Fibroblast of lung (primary cell): Measurements from ENCODE around the gene PLA1A. TPM values are rescaled to one million over a fixed set of nuclear protein-coding genes. Genes with fewer than 3 reads are reported as not detected.
"Not testable (repeated sequence)": the region's sequence is repeated elsewhere in the genome, so short reads cannot be mapped to it uniquely, and the experiment has no call there.

Source experiments
- DNase-seq, 2 donors: peaks; one replicate each; pipeline versions ENCODE4 v3.0.0 to v3.0.0-alpha.2; 2010; ENCODE audit warnings: low read depth in 2 of 2
- H2AFZ ChIP-seq: 2 replicates; pipeline ENCODE4 v1.5.1; 2012; ENCODE audit warnings: low read length, control low read depth, inconsistent platforms
- H3K27ac ChIP-seq: 2 replicates; pipeline ENCODE4 v1.5.1; 2011; ENCODE audit warnings: low read length, control low read depth; ENCODE audit not compliant: insufficient read depth
- H3K27me3 ChIP-seq: 2 replicates; pipeline ENCODE4 v1.5.1; 2011; ENCODE audit warnings: mild to moderate bottlenecking, low read length; ENCODE audit not compliant: control insufficient read depth, insufficient read depth
- H3K36me3 ChIP-seq: 2 replicates; pipeline ENCODE4 v1.5.1; 2011; ENCODE audit warnings: low read length; ENCODE audit not compliant: control insufficient read depth, insufficient read depth
- H3K4me1 ChIP-seq: 2 replicates; pipeline ENCODE4 v1.5.1; 2011; ENCODE audit warnings: low read length; ENCODE audit not compliant: control insufficient read depth, insufficient read depth; ENCODE audit errors: extremely low read depth
- H3K4me2 ChIP-seq: 2 replicates; pipeline ENCODE4 v1.5.1; 2011; ENCODE audit warnings: low read length, control low read depth; ENCODE audit not compliant: insufficient read depth; ENCODE audit errors: extremely low read depth
- H3K4me3 ChIP-seq, 4 experiments: fragments of 200-600 bp in 1 of 4; sonication (generic) in 1 of 4; replicated peaks in 1 of 4; 2 replicates each; pipeline ENCODE4 v1.5.1; 2011 to 2016; ENCODE audit warnings: low read length in 4 of 4, low read depth in 3 of 4, mild to moderate bottlenecking in 3 of 4, control low read depth in 2 of 4, inconsistent platforms in 1 of 4, mixed read lengths in 1 of 4; ENCODE audit not compliant: insufficient read depth in 1 of 4; ENCODE audit errors: control extremely low read depth in 1 of 4
- H3K79me2 ChIP-seq: 2 replicates; pipeline ENCODE4 v1.5.1; 2012; ENCODE audit warnings: mild to moderate bottlenecking, low read length, inconsistent platforms; ENCODE audit not compliant: control insufficient read depth, insufficient read depth
- H3K9ac ChIP-seq: 2 replicates; pipeline ENCODE4 v1.5.1; 2011; ENCODE audit warnings: mild to moderate bottlenecking, low read length, control low read depth; ENCODE audit not compliant: insufficient read depth
- H3K9me3 ChIP-seq: 2 replicates; pipeline ENCODE4 v1.5.1; 2012; ENCODE audit warnings: low read depth, low read length; ENCODE audit not compliant: control insufficient read depth, insufficient read depth
- H4K20me1 ChIP-seq: 2 replicates; pipeline ENCODE4 v1.5.1; 2011; ENCODE audit warnings: low read length; ENCODE audit not compliant: control insufficient read depth, insufficient read depth; ENCODE audit errors: extremely low read depth
- CTCF ChIP-seq, 2 donors: IDR thresholded peaks in 1 of 2; conservative IDR thresholded peaks in 1 of 2; 1 replicate in 1 of 2; 2 replicates in 1 of 2; pipeline ENCODE4 v1.5.1; 2011 to 2012; ENCODE audit warnings: low read length in 2 of 2, control low read depth in 1 of 2, inconsistent platforms in 1 of 2, low read depth in 1 of 2, mild to moderate bottlenecking in 1 of 2
- EZH2 ChIP-seq: IDR thresholded peaks from 2 replicates; pipeline ENCODE4 v1.5.1; 2012; ENCODE audit warnings: low read length, control low read depth, mild to moderate bottlenecking; ENCODE audit errors: missing control alignments
- polyA plus RNA-seq, 2 donors: library from polyadenylated mRNA; depleted of rRNA in 1 of 2; stranded (reverse) in 1 of 2; unstranded in 1 of 2; fragments of >200 nt; gene quantifications; 2 replicates each; pipeline ENCODE4 v1.2.1, GENCODE V29; 2011 to 2012; ENCODE audit warnings: missing spikeins in 1 of 2
- total RNA-seq: library from RNA; depleted of rRNA; stranded (reverse); fragments of >200 nt; gene quantifications from 2 replicates; pipeline ENCODE4 v1.2.1, GENCODE V29; 2014

The PLA1A gene
- total and polyA plus RNA-seq, 2 donors (not counting 1 experiment from before 2014, with no cell fraction given): under 0.01 TPM; not detected in 1

- Histone ChIP-seq H3K36me3 (no peaks in the 10 kb centered on the region), H3K9ac (no peak overlapping the region), H3K4me3 (peak overlapping the region; percentile 62 to 90 (median 67)), H3K9me3 (no peaks in the 10 kb centered on the region), H3K4me1 (no peaks in the 10 kb centered on the region), H2AFZ (no peak overlapping the region), H4K20me1 (no peaks in the 10 kb centered on the region), H3K79me2 (peaks cover 2% of the 10 kb centered on the region), H3K27ac (peak overlapping the region; percentile 65), H3K4me2 (peak overlapping the region; percentile 88), H3K27me3 (no peaks in the 10 kb centered on the region)
- TF ChIP-seq EZH2 (no peak), CTCF (conservative IDR thresholded peaks at IDR 0.05 in 1 of 2, IDR thresholded peaks at IDR 0.05 in 1 of 2; ENCODE audit: low read depth in 1 of 2, low read length in 2 of 2) (no peak)
- no peak for DNase-seq
Observed at GRCh38 chr3:119676020-119676419, 78.3 kb downstream of the PLA1A start.

GRCh38 chr3:119676771-119677640, 79.3 kb downstream of the PLA1A start, which contains the start of gene COX17:
Gene COX17 (minus strand): TSS chr3:119677406. CDS start chr3:119677310, 96 bp downstream.
- peak; percentile 95 to 97 for DNase-seq
- H3K36me3 ChIP-seq: no peaks in the 10 kb centered on the region
- H3K27me3 ChIP-seq: no peaks in the 10 kb centered on the region
- H3K4me3 ChIP-seq: peak within 1 kb of the TSS; percentile 63 to 90 (median 74)
- peak within 1 kb of the TSS; percentile 92 for H2AFZ ChIP-seq
- peaks cover 2% of the 10 kb centered on the region for H3K79me2 ChIP-seq
- TF ChIP-seq EZH2 (no peak), CTCF (conservative IDR thresholded peaks at IDR 0.05 in 1 of 2, IDR thresholded peaks at IDR 0.05 in 1 of 2; ENCODE audit: low read depth in 1 of 2, low read length in 2 of 2) (no peak)
- no peaks in the 10 kb centered on the region for H3K9me3 ChIP-seq
- no peaks in the 10 kb centered on the region for H3K4me1 ChIP-seq
- H4K20me1 ChIP-seq: no peaks in the 10 kb centered on the region
- H3K4me2 ChIP-seq: peak within 1 kb of the TSS; percentile 88
- peak within 1 kb of the TSS; percentile 76 for H3K27ac ChIP-seq
- H3K9ac ChIP-seq: peak within 1 kb of the TSS; percentile 68

GRCh38 chr3:119677641-119677934, 79.9 kb downstream of the PLA1A start:
- H3K27ac ChIP-seq: peak overlapping the region; percentile 76
- H3K27me3 ChIP-seq: no peaks in the 10 kb centered on the region
- TF ChIP-seq CTCF (conservative IDR thresholded peaks at IDR 0.05 in 1 of 2, IDR thresholded peaks at IDR 0.05 in 1 of 2; ENCODE audit: low read depth in 1 of 2, low read length in 2 of 2) (no peak), EZH2 (no peak)
- no peaks in the 10 kb centered on the region for H3K4me1 ChIP-seq
- H3K79me2 ChIP-seq: peaks cover 2% of the 10 kb centered on the region
- H4K20me1 ChIP-seq: no peaks in the 10 kb centered on the region
- no peaks in the 10 kb centered on the region for H3K36me3 ChIP-seq
- H3K4me3 ChIP-seq: peak overlapping the region; percentile 63 to 90 (median 74)
- H3K4me2 ChIP-seq: peak overlapping the region; percentile 42
- no peak for DNase-seq
- no peaks in the 10 kb centered on the region for H3K9me3 ChIP-seq
- no peak overlapping the region for H3K9ac ChIP-seq
- H2AFZ ChIP-seq: peak overlapping the region; percentile 64

- not testable (repeated sequence) for H3K27ac ChIP-seq, H2AFZ ChIP-seq, DNase-seq, H3K9ac ChIP-seq, H3K36me3 ChIP-seq, H3K4me3 ChIP-seq, H4K20me1 ChIP-seq, H3K79me2 ChIP-seq, H3K4me2 ChIP-seq, H3K4me1 ChIP-seq, H3K9me3 ChIP-seq, H3K27me3 ChIP-seq
Observed at GRCh38 chr3:119678209-119678608, 80.5 kb downstream of the PLA1A start.
